Body of pancreas (tissue), 4 donors: ENCODE results near the gene SLC25A23.

Experiments
- POLR2A ChIP-seq, 3 donors: fragments of 450-650 bp; IDR thresholded peaks; one replicate each; pipeline ENCODE4 v1.6.1; 2016; ENCODE audit warnings: antibody characterized with exemption in 3 of 3, mild to moderate bottlenecking in 2 of 3
- TF ChIP-seq, protein P1 (sequence below), 7 experiments: fragments of 450-650 bp in 4 of 7; fragments of 200-600 bp in 3 of 7; sonication (generic) in 3 of 7; IDR thresholded peaks; one replicate each; pipeline ENCODE4 v1.5.1; 2016 to 2019; ENCODE audit warnings: antibody characterized with exemption in 7 of 7

DNA sequence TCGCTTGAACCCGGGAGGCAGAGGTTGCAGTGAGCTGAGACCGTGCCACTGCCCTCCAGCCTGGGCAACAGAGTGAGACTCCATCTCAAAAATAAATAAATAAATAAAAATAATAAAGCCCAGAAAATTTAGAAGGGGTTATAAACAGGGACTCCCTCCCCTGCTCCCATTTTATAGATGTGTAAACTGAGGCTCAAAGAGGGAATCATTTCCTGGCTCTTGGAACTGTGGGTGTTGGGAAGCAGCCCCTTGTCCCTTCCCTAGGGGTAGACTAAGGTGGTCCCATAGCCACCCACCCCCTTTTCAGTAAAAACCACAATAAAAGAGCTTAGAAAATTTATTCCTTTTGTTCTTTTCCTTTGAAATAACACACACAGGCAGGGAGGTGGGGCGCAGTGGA, 19.8 kb downstream of the SLC25A23 start:
- TF ChIP-seq, protein P1, sequence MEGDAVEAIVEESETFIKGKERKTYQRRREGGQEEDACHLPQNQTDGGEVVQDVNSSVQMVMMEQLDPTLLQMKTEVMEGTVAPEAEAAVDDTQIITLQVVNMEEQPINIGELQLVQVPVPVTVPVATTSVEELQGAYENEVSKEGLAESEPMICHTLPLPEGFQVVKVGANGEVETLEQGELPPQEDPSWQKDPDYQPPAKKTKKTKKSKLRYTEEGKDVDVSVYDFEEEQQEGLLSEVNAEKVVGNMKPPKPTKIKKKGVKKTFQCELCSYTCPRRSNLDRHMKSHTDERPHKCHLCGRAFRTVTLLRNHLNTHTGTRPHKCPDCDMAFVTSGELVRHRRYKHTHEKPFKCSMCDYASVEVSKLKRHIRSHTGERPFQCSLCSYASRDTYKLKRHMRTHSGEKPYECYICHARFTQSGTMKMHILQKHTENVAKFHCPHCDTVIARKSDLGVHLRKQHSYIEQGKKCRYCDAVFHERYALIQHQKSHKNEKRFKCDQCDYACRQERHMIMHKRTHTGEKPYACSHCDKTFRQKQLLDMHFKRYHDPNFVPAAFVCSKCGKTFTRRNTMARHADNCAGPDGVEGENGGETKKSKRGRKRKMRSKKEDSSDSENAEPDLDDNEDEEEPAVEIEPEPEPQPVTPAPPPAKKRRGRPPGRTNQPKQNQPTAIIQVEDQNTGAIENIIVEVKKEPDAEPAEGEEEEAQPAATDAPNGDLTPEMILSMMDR (IDR thresholded peaks at IDR 0.05) = no peak
- no peak for TF ChIP-seq POLR2A (IDR thresholded peaks at IDR 0.05)
